AG04450 (cell line): ENCODE data around the gene FAM186B. TPM values are rescaled to one million over a fixed set of nuclear protein-coding genes. Genes with fewer than 3 reads are reported as not detected.
A peak's percentile ranks its signal among the peaks of the same experiment; 100 is the strongest.

Experiments used
- CTCF ChIA-PET: fragments of 300-600, 350-600 bp; formaldehyde crosslinking; extraction: SDS; loops from one replicate; lab custom pipeline; 2022; ENCODE audit warnings: antibody characterized with exemption, inconsistent platforms; lab: Charles Lee
- POLR2A ChIA-PET: fragments of 350-600 bp; formaldehyde crosslinking; extraction: SDS; loops from one replicate; lab custom pipeline; 2021; ENCODE audit warnings: antibody characterized with exemption, inconsistent platforms; lab: Yijun Ruan, JAX
- DNase-seq: peaks from one replicate; pipeline ENCODE4 v3.0.0-alpha.2; 2011; ENCODE audit warnings: low read depth, low spot score
- H3K27ac ChIP-seq: one replicate; pipeline ENCODE4 v1.5.1; 2012; ENCODE audit warnings: low read depth, low read length, control low read depth
- H3K27me3 ChIP-seq: one replicate; pipeline ENCODE4 v1.6.0; 2012; ENCODE audit warnings: low read length; ENCODE audit not compliant: control insufficient read depth, insufficient read depth
- H3K4me3 ChIP-seq: 2 replicates; pipeline ENCODE4 v1.5.1; 2011; ENCODE audit warnings: mild to moderate bottlenecking, low read depth, low read length, control low read depth
- H3K9me3 ChIP-seq: 2 replicates; pipeline ENCODE4 v1.5.1; 2012; ENCODE audit warnings: low read length; ENCODE audit not compliant: control insufficient read depth, insufficient read depth
- polyA plus RNA-seq: library from polyadenylated mRNA; depleted of rRNA; stranded (reverse); fragments of >200 nt; gene quantifications from 2 replicates; pipeline ENCODE4 v1.2.3, GENCODE V29; 2011
- TF ChIP-seq, protein P1 (sequence below): IDR thresholded peaks from 2 replicates; pipeline ENCODE4 v1.5.1; 2011; ENCODE audit warnings: low read depth, low read length, control low read depth, inconsistent platforms

Gene FAM186B
- polyA plus RNA-seq, 1 experiment = 0.05 TPM

DNA sequence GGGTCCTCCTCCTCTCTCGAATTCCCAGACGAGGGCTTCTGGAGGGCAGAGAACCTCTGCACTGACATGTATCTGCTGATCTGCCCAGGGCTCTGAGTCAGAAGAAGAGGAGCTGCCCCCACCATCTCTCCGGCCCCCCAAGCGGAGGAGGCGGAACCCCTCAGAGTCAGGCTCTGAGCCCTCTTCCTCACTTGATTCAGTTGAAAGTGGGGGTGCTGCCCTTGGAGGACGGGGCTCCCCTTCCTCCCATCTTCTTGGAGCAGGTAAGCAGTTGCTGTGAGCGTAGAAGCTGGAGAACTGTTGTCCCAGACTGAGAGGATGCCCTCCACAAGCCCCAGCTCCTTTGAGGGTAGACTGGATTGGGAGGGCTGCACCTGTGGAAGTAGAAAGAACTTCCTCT, 37.7 kb upstream of the FAM186B start:
- TF ChIP-seq, protein P1, sequence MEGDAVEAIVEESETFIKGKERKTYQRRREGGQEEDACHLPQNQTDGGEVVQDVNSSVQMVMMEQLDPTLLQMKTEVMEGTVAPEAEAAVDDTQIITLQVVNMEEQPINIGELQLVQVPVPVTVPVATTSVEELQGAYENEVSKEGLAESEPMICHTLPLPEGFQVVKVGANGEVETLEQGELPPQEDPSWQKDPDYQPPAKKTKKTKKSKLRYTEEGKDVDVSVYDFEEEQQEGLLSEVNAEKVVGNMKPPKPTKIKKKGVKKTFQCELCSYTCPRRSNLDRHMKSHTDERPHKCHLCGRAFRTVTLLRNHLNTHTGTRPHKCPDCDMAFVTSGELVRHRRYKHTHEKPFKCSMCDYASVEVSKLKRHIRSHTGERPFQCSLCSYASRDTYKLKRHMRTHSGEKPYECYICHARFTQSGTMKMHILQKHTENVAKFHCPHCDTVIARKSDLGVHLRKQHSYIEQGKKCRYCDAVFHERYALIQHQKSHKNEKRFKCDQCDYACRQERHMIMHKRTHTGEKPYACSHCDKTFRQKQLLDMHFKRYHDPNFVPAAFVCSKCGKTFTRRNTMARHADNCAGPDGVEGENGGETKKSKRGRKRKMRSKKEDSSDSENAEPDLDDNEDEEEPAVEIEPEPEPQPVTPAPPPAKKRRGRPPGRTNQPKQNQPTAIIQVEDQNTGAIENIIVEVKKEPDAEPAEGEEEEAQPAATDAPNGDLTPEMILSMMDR = no peak
- no peak for DNase-seq
- Histone ChIP-seq H3K4me3 (no peak overlapping the region), H3K27me3 (no peaks in the 10 kb centered on the region), H3K9me3 (no peaks in the 10 kb centered on the region), H3K27ac (no peak overlapping the region)
- CTCF ChIA-PET = interaction anchor here (0.7 to 3.8 kb wide), 5 partner anchors 20 to 98 kb away, joined by 3 to 76 read pairs (median 6); partner anchors contain the start of genes PRPF40B and TMBIM6
- POLR2A ChIA-PET = interaction anchor here (1.2 to 3.1 kb wide), 2 partner anchors 31 to 98 kb away, joined by 3 to 7 read pairs; partner anchors contain the start of gene TMBIM6

DNA sequence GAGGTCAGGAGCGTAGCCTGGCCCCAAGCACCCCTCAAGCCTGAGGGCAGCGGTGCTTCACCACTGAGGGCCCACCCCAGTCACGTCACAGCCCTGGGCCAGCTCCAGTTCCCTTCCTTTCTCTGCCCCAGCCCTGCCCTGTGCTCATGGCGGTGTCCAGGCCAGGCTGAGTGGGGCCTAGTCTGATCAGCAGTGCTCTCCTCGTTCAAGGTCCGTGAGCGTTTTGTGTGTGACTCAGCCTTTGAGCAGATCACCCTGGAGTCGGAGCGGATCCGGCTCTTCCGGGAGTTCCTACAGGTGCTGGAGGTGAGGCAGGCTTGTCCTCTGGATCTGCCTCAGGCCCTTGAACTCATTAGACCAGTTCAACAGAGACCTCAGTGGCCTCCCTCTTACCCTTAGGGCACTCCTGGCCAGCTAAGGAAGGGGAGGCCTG, 36.9 kb upstream of the FAM186B start:
- Histone ChIP-seq H3K9me3 (no peaks in the 10 kb centered on the region), H3K4me3 (no peak overlapping the region), H3K27me3 (no peaks in the 10 kb centered on the region), H3K27ac (no peak overlapping the region)
- TF ChIP-seq, protein P1 = no peak
- CTCF ChIA-PET = interaction anchor here (0.6 to 1.9 kb wide), 2 partner anchors 17 to 66 kb away, joined by 3 to 9 read pairs; no protein-coding TSS in a partner anchor
- POLR2A ChIA-PET = interaction anchor here (3.1 kb wide), 1 partner anchor 99 kb away, joined by 7 read pairs; the partner anchor contains the start of gene TMBIM6
- DNase-seq = no peak

DNA sequence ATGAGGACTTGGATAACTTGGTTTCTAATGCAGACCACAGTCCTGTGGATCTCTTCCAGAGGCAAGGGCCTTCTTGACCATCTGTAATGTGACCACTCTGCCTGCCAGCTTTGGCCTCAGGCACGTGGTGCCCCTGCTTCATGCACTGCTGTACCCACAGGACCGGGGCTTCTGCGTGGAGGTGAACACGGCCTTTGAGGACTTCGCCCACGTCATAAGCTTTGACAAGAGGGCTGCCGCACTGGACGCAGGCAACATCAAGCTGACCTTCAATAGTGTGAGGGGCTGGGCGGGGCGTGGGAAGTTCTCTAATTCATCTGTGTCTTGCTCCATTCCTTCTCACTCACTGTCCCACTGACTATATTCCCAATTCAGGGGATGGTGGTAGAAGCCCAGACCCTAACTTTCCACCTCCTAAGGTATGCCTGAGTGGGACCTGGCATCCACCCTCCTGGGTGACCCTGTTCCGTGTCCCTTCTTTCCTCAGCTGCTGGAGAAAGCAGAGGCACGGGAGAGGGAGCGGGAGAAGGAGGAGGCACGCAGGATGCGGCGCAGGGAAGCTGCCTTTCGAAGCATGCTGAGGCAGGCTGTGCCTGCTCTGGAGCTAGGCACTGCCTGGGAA, 36.4 kb upstream of the FAM186B start:
- TF ChIP-seq, protein P1 = no peak
- ChIA-PET CTCF (interaction anchor here (0.6 to 1.9 kb wide), 3 partner anchors 16 to 67 kb away, joined by 3 to 9 read pairs (median 4); no protein-coding TSS in a partner anchor), POLR2A (interaction anchor here (3.1 kb wide), 1 partner anchor 100 kb away, joined by 7 read pairs; the partner anchor contains the start of gene TMBIM6)
- no peaks in the 10 kb centered on the region for H3K27me3 ChIP-seq
- DNase-seq = no peak
- H3K27ac ChIP-seq = no peak overlapping the region
- H3K9me3 ChIP-seq = no peaks in the 10 kb centered on the region
- no peak overlapping the region for H3K4me3 ChIP-seq

DNA sequence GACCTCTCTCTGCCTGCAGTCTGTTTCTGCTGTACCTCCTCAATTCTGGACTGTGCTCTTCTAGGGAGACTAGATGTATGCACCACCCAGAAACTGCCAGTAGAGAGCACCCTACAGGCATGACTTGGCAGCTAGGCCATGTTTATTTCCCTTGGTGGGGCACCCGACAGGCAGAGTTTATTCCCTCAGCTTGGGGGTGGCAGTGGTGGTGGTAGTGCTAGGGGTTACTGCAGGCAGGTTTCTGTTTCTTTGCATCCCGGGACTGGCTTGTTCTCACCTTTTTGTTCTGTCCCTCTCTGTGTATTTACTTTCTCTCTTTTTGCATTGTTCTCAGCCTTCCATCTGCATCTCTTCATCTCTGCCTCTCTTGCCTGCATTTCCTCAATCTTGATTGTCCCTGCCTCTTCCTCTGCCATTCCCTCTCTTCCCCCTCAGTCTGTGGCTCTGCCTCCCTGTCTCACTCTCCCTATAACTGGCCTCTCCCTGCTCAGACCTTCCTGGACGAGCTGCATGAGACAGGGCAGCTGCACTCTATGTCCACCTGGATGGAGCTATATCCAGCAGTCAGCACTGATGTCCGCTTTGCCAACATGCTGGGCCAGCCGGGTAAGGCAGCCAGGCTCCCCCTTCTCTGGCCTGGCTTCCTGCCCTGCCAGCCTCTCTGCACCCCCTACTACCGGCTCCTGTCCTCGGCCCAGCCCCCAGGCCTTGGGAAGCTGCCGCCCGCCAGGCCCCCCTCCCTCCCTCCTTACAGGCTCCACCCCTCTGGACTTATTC, 31.7 kb upstream of the FAM186B start:
- TF ChIP-seq, protein P1 = peak; percentile 86
- Histone ChIP-seq H3K27me3 (no peaks in the 10 kb centered on the region), H3K4me3 (no peak overlapping the region), H3K9me3 (no peaks in the 10 kb centered on the region), H3K27ac (peak overlapping the region; percentile 47)
- ChIA-PET CTCF (interaction anchor here (0.8 to 4.7 kb wide), 20 partner anchors 8 to 306 kb away, joined by 3 to 64 read pairs (median 6); partner anchors contain the start of genes FMNL3, PRPF40B and TMBIM6), POLR2A (interaction anchor here (0.6 to 2.4 kb wide), 5 partner anchors 10 to 130 kb away, joined by 3 to 17 read pairs (median 3); partner anchors contain the start of gene TMBIM6)
- DNase-seq = peak; percentile 39
